Measurements from ENCODE around the gene CDC34. TPM values are rescaled to one million over a fixed set of nuclear protein-coding genes. Genes with fewer than 3 reads are reported as not detected.

The CDC34 gene
- total RNA-seq, 1 donor from 2014 or later = 40.0 TPM

DNA sequence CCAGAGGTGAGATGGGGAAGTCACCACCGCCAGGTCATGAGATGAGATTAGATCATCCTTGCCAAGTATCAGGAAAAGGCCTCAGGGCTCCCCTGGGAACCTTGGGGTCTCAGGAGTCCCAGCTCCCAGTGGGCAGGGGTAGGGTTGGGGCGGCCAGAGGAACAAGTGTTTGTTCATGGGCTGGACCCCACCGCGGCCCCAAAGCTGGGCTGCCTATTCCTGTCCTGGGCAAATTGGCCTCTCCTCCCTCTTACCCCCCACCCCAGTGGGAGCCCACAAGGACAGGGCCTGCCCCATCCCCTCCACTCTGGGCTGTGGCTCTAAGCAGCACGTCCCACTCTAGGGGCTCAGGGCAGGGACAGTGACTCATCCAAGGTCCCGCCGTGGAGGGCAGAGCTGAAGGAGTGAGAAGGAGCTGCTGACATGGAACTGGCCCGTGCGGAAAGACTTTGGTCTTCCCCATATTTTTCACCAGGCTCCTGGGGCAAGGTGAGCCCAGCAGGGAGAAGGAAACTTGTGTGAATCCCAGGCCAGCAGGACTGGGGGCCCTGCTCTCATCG, 54.1 kb downstream of the CDC34 start:
- Histone ChIP-seq H3K4me3 (no peak overlapping the region), H3K4me1 (peaks cover 22% of the 10 kb centered on the region), H3K27ac (no peak overlapping the region), H3K27me3 (ENCODE audit: low read depth) (peaks cover 43% of the 10 kb centered on the region), H3K9me3 (no peaks in the 10 kb centered on the region), H3K36me3 (peaks cover 29% of the 10 kb centered on the region)
- TF ChIP-seq, protein P1, sequence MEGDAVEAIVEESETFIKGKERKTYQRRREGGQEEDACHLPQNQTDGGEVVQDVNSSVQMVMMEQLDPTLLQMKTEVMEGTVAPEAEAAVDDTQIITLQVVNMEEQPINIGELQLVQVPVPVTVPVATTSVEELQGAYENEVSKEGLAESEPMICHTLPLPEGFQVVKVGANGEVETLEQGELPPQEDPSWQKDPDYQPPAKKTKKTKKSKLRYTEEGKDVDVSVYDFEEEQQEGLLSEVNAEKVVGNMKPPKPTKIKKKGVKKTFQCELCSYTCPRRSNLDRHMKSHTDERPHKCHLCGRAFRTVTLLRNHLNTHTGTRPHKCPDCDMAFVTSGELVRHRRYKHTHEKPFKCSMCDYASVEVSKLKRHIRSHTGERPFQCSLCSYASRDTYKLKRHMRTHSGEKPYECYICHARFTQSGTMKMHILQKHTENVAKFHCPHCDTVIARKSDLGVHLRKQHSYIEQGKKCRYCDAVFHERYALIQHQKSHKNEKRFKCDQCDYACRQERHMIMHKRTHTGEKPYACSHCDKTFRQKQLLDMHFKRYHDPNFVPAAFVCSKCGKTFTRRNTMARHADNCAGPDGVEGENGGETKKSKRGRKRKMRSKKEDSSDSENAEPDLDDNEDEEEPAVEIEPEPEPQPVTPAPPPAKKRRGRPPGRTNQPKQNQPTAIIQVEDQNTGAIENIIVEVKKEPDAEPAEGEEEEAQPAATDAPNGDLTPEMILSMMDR (IDR thresholded peaks at IDR 0.05) = no peak
- ATAC-seq (no peak), DNase-seq (no peak)
- intact Hi-C loops (cut with DNase I) = no loop called here

DNA sequence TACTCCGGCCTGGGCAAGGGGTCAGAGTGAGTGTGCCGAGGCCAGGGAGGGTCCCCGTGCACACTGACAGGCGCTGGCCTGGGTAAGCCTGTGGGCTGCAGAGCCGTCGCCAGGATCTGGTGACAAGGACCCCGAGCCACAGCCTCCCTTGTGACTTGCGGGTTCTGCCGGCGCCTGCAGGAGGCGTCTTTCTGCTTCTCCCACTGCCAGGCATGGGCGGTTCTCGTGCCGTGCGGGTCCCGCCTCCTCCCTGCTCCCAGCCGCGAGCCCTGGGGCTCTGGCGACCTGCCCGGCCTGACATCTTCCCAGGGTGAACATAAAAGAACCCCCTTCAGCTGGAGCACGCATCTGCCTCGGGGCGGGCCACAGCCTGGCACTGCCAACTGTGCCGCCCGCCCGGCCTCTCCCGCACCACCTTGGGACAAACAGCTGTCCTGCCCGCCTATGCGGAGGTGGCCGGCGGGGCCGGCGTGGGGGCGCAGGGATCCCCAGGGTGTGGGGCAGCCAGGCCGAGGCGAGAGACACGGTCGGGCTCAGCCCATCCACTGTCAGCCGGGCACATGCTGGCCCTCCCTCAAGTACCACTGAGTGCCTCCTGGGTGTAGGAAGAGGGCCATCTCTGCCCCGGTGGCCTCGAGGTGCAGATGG, 56.7 kb downstream of the CDC34 start:
- intact Hi-C loops (cut with DNase I) = no loop called here
- Histone ChIP-seq H3K27ac (no peak overlapping the region), H3K9me3 (no peaks in the 10 kb centered on the region), H3K27me3 (ENCODE audit: low read depth) (peaks cover 68% of the 10 kb centered on the region), H3K4me1 (peaks cover 22% of the 10 kb centered on the region), H3K4me3 (no peak overlapping the region), H3K36me3 (peaks cover 3% of the 10 kb centered on the region)
- TF ChIP-seq, protein P1 (IDR thresholded peaks at IDR 0.05) = peak; percentile 43
- ATAC-seq (peak; percentile 7 to 27), DNase-seq (peak; percentile 69)

DNA sequence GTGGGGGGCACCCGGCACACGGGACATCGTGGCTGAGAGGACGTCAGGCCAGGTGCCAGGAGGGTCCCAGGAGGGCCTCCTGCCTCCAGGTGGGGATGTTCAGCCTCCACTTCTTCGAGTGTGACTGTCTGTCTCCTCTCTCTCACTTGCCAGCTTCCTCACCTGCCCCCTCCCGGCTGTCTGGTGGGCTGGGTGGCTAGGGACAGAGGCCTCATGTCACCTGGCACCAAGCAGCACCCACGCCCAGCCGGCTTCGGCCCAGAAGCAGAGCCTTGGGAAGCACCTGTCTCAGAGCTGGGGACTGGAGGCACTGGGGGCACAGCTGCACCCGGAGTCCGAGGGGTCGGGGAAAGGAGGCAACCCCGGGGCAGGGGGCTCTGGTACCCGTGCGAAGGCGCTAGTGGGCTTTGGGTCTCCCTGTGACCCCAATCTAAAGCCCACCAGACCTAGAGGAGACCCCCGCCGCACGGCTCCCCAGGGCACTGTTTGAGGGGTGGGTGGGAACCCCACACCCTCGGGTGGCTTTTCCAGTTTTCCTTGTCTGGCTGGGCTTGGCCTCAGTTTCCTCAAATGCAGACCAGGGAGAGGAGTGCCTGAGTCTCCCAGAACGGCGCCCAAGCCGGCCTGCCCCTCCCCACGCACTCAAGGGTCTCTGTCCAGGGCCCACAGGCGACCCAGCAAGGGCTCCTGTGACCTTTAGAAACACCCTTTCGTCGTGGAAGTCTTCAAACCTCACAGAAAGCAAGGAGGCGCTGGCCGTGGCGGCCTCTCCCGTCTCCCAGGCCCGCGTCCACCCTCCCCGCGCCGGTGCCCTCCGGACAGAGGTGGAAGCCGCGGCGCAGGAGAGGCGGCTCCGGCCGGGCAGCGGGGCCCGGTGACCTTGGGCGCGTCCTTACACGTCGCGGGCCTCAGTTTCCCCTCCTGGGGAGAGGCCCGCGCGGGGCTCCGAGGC, 57.5 kb downstream of the CDC34 start:
- H3K4me3 ChIP-seq = no peak overlapping the region
- peaks cover 22% of the 10 kb centered on the region for H3K4me1 ChIP-seq
- DNase-seq (no peak), ATAC-seq (no peak)
- no peak overlapping the region for H3K27ac ChIP-seq
- H3K9me3 ChIP-seq = no peaks in the 10 kb centered on the region
- intact Hi-C loops (cut with DNase I) = no loop called here
- no peaks in the 10 kb centered on the region for H3K36me3 ChIP-seq
- TF ChIP-seq, protein P1 (IDR thresholded peaks at IDR 0.05) = no peak
- peaks cover 68% of the 10 kb centered on the region for H3K27me3 ChIP-seq (ENCODE audit: low read depth)

DNA sequence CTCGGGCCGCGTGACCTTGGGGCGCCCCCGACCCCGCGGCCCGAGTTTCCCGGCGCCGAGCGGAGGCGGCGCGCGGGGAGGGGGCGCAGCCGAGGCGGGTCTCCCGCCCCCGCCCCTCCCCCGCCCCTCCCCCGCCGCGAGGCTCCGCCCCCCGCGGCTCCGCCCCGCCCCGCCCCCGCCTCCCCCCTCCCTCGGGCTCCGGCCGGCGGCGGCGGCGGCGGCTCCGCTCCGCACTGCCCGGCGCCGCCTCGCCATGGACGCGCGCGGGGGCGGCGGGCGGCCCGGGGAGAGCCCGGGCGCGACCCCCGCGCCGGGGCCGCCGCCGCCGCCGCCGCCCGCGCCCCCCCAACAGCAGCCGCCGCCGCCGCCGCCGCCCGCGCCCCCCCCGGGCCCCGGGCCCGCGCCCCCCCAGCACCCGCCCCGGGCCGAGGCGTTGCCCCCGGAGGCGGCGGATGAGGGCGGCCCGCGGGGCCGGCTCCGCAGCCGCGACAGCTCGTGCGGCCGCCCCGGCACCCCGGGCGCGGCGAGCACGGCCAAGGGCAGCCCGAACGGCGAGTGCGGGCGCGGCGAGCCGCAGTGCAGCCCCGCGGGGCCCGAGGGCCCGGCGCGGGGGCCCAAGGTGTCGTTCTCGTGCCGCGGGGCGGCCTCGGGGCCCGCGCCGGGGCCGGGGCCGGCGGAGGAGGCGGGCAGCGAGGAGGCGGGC, 58.3 kb downstream of the CDC34 start, which contains the start of gene HCN2:
Gene HCN2 (plus strand): TSS at position 189 of the 703 bp plus-strand sequence. CDS start 65 bp downstream, at position 254.
- no peak for DNase-seq
- no peak within 1 kb of the TSS for H3K27ac ChIP-seq
- H3K27me3 ChIP-seq (ENCODE audit: low read depth) = peaks cover 64% of the 10 kb centered on the region
- H3K4me1 ChIP-seq = peaks cover 16% of the 10 kb centered on the region
- intact Hi-C loops (cut with DNase I) = no loop called here
- TF ChIP-seq, protein P1 (IDR thresholded peaks at IDR 0.05) = no peak
- no peaks in the 10 kb centered on the region for H3K36me3 ChIP-seq
- H3K4me3 ChIP-seq = no peak within 1 kb of the TSS
- H3K9me3 ChIP-seq = no peaks in the 10 kb centered on the region
- ATAC-seq = no peak

DNA sequence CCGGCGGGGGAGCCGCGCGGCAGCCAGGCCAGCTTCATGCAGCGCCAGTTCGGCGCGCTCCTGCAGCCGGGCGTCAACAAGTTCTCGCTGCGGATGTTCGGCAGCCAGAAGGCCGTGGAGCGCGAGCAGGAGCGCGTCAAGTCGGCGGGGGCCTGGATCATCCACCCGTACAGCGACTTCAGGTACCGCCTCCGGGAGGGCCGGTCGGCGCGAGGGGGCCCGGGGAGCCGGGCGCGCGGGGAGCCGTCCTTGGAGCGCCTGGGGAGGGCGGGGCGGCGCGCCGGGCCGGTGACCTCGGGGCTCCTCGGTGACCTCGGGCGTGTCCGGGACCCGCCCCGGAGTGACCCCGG, 58.8 kb downstream of the CDC34 start:
- no peak for DNase-seq
- intact Hi-C loops (cut with DNase I) = no loop called here
- Histone ChIP-seq H3K27me3 (ENCODE audit: low read depth) (peaks cover 59% of the 10 kb centered on the region), H3K27ac (no peak overlapping the region), H3K4me1 (peaks cover 16% of the 10 kb centered on the region), H3K9me3 (no peaks in the 10 kb centered on the region), H3K4me3 (no peak overlapping the region), H3K36me3 (no peaks in the 10 kb centered on the region)
- ATAC-seq = no peak
- TF ChIP-seq, protein P1 (IDR thresholded peaks at IDR 0.05) = no peak

Data from lower lobe of right lung (tissue), 2 donors.